Activated naive CD8-positive, alpha-beta T cell (primary cell): ENCODE results near the gene SYT17.

Source experiments
- H3K27ac Mint-ChIP-seq: one replicate; pipeline ENCODE4 v1.8.0; 2021; ENCODE audit warnings: mixed read lengths
- H3K27me3 Mint-ChIP-seq: one replicate; pipeline ENCODE4 v1.8.0; 2021; ENCODE audit warnings: mixed read lengths
- H3K36me3 Mint-ChIP-seq: one replicate; pipeline ENCODE4 v1.8.0; 2021; ENCODE audit warnings: mixed read lengths
- H3K4me1 Mint-ChIP-seq: one replicate; pipeline ENCODE4 v1.8.0; 2021; ENCODE audit warnings: low read depth, mixed read lengths
- H3K4me3 Mint-ChIP-seq: one replicate; pipeline ENCODE4 v1.8.0; 2021; ENCODE audit warnings: mild to moderate bottlenecking, mixed read lengths
- H3K9me3 Mint-ChIP-seq: one replicate; pipeline ENCODE4 v1.8.0; 2021; ENCODE audit warnings: low read depth, mixed read lengths

Gene SYT17

GRCh38 chr16:19133600-19133999, 34.4 kb upstream of the SYT17 start:
- H3K4me1 Mint-ChIP-seq = peaks cover 14% of the 10 kb centered on the region
- H3K27ac Mint-ChIP-seq = no peak overlapping the region
- no peak overlapping the region for H3K4me3 Mint-ChIP-seq
- no peaks in the 10 kb centered on the region for H3K9me3 Mint-ChIP-seq
- H3K36me3 Mint-ChIP-seq = no peaks in the 10 kb centered on the region
- H3K27me3 Mint-ChIP-seq = peaks cover 1% of the 10 kb centered on the region

GRCh38 chr16:19135201-19135842, 32.7 kb upstream of the SYT17 start:
- Mint-ChIP-seq H3K36me3 (no peaks in the 10 kb centered on the region), H3K27me3 (peaks cover 3% of the 10 kb centered on the region), H3K4me1 (peaks cover 11% of the 10 kb centered on the region)

GRCh38 chr16:19135896-19136438, 32.1 kb upstream of the SYT17 start:
- no peaks in the 10 kb centered on the region for H3K36me3 Mint-ChIP-seq
- H3K4me3 Mint-ChIP-seq = no peak overlapping the region
- H3K9me3 Mint-ChIP-seq = no peaks in the 10 kb centered on the region
- peaks cover 7% of the 10 kb centered on the region for H3K27me3 Mint-ChIP-seq
- no peak overlapping the region for H3K27ac Mint-ChIP-seq
- peaks cover 5% of the 10 kb centered on the region for H3K4me1 Mint-ChIP-seq

More at GRCh38 chr16:19135201-19135842, 32.7 kb upstream of the SYT17 start:
- Mint-ChIP-seq H3K9me3 (no peaks in the 10 kb centered on the region), H3K4me3 (no peak overlapping the region), H3K27ac (no peak overlapping the region)

GRCh38 chr16:19136549-19137196, 31.4 kb upstream of the SYT17 start:
- no peak overlapping the region for H3K27ac Mint-ChIP-seq
- peaks cover 9% of the 10 kb centered on the region for H3K27me3 Mint-ChIP-seq
- H3K4me1 Mint-ChIP-seq = no peaks in the 10 kb centered on the region
- H3K4me3 Mint-ChIP-seq = no peak overlapping the region
- no peaks in the 10 kb centered on the region for H3K36me3 Mint-ChIP-seq
- no peaks in the 10 kb centered on the region for H3K9me3 Mint-ChIP-seq

DNA sequence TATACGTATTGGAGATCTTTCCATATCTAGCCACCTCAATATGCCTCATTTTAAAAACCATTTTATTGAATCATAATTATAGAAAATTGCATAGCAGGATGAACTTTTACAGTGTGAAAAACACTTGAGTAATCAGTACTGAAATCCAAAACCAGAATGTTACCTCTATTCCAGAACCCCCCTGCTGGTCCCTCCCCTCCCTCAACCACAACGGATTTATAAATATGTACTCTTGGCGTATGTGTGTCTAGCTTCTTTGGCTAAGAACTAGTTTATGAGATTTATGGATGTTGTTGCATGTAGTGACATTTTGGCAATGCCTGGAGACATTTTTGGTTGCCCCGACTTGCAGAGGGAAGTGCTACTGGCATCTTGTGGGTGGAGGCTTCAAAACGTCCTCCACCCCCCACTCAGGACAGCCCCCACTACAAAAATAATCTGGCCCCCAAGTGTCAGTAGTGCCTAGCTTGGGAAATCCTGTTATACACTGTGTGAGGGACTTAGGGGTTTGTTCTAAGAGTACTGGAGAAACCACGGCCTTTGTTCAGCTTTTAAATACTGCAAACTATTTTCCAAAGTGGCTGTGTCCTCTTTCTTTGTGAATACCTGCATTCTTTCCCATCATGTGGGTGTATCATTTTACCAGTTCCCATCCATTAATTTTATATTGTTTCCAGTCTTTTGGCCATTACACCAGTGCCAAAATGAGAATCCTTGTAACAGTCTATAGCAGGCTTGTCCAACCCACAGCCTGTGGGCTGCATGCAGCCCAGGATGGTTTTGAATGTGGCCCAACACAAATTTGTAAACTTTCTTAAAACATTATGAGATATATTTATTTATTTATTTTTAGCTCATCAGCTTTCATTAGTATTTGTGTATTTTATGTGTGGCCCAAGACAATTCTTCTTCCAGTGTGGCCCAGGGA, 30.6 kb upstream of the SYT17 start:
- H3K27ac Mint-ChIP-seq = no peak overlapping the region
- no peak overlapping the region for H3K4me3 Mint-ChIP-seq
- H3K9me3 Mint-ChIP-seq = no peaks in the 10 kb centered on the region
- H3K36me3 Mint-ChIP-seq = no peaks in the 10 kb centered on the region
- peaks cover 9% of the 10 kb centered on the region for H3K27me3 Mint-ChIP-seq
- H3K4me1 Mint-ChIP-seq = no peaks in the 10 kb centered on the region

GRCh38 chr16:19138601-19139000, 29.4 kb upstream of the SYT17 start:
- Mint-ChIP-seq H3K36me3 (no peaks in the 10 kb centered on the region), H3K9me3 (no peaks in the 10 kb centered on the region), H3K27me3 (peaks cover 9% of the 10 kb centered on the region), H3K27ac (no peak overlapping the region), H3K4me1 (no peaks in the 10 kb centered on the region), H3K4me3 (no peak overlapping the region)

- H3K27me3 Mint-ChIP-seq = peaks cover 9% of the 10 kb centered on the region
- H3K9me3 Mint-ChIP-seq = no peaks in the 10 kb centered on the region
- no peaks in the 10 kb centered on the region for H3K4me1 Mint-ChIP-seq
- H3K27ac Mint-ChIP-seq = no peak overlapping the region
- no peaks in the 10 kb centered on the region for H3K36me3 Mint-ChIP-seq
- H3K4me3 Mint-ChIP-seq = no peak overlapping the region
Measured at GRCh38 chr16:19139436-19140091, 28.5 kb upstream of the SYT17 start.

GRCh38 chr16:19140396-19140795, 27.6 kb upstream of the SYT17 start:
- Mint-ChIP-seq H3K4me3 (no peak overlapping the region), H3K36me3 (no peaks in the 10 kb centered on the region), H3K4me1 (no peaks in the 10 kb centered on the region), H3K27ac (no peak overlapping the region), H3K27me3 (peaks cover 9% of the 10 kb centered on the region), H3K9me3 (no peaks in the 10 kb centered on the region)

DNA sequence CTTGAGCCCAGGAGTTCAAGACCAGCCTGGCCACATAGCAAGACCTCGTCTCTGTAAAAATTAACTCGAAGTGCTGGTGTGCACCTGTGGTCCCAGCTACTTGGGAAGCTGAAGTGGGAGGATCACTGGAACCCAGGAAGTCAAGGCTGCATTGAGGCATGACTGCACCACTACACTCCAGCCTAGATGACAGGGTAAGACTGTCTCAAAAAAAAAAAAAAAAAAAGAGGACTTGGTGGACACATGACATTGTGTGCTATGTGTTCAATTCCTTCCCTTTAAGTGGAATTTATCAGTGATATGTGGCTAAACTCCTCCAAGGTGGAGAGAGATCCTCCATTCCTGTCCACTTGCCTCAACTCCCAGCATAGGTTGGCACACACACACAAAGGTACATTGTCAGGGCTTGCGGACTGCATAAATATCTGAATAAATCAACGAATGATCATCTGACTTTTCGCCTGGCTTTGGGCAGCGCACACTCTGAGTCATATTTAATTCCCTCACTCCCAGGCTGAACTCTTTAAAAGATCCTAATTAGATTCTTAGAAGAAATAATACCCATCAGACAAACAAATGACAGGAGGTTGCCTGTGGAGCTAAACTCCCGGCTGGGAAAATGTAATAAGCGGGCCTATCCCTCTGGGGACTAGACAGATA, 25.0 kb upstream of the SYT17 start:
- Mint-ChIP-seq H3K27me3 (peaks cover 11% of the 10 kb centered on the region), H3K27ac (no peak overlapping the region), H3K4me1 (no peaks in the 10 kb centered on the region), H3K36me3 (no peaks in the 10 kb centered on the region), H3K9me3 (peaks cover under 1% of the 10 kb centered on the region), H3K4me3 (no peak overlapping the region)

- no peaks in the 10 kb centered on the region for H3K36me3 Mint-ChIP-seq
- H3K4me1 Mint-ChIP-seq = no peaks in the 10 kb centered on the region
- H3K4me3 Mint-ChIP-seq = no peak overlapping the region
- H3K27me3 Mint-ChIP-seq = peaks cover 14% of the 10 kb centered on the region
- H3K9me3 Mint-ChIP-seq = peaks cover 6% of the 10 kb centered on the region
- H3K27ac Mint-ChIP-seq = no peak overlapping the region
Measured at GRCh38 chr16:19143599-19143956, 24.5 kb upstream of the SYT17 start.

GRCh38 chr16:19145010-19145409, 23.0 kb upstream of the SYT17 start:
- H3K4me1 Mint-ChIP-seq = no peaks in the 10 kb centered on the region
- H3K27ac Mint-ChIP-seq = no peak overlapping the region
- no peak overlapping the region for H3K4me3 Mint-ChIP-seq
- peaks cover 16% of the 10 kb centered on the region for H3K27me3 Mint-ChIP-seq
- no peaks in the 10 kb centered on the region for H3K36me3 Mint-ChIP-seq
- peaks cover 8% of the 10 kb centered on the region for H3K9me3 Mint-ChIP-seq

GRCh38 chr16:19147126-19147525, 20.9 kb upstream of the SYT17 start:
- Mint-ChIP-seq H3K27me3 (peaks cover 11% of the 10 kb centered on the region), H3K36me3 (no peaks in the 10 kb centered on the region), H3K4me1 (no peaks in the 10 kb centered on the region), H3K4me3 (no peak overlapping the region), H3K27ac (no peak overlapping the region), H3K9me3 (peaks cover 8% of the 10 kb centered on the region)

DNA sequence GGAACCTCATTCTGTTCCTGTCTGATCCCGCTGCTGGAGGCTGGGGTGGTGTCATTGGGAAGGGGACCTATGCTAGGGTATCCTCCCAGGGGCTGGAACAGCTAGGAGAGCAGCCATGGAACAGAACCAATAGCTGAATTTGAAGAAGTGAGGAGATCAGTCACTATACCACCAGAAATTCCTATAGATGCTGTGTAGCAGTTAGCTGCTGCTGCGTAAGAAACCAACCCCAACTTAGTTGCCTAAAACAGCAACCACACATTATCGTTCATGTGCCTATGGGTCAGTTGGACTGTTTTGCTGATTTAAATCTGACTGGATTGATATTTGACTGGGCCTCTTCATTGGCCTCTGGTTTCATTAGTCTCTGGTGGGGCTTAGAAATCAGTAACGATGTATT, 20.4 kb upstream of the SYT17 start:
- Mint-ChIP-seq H3K4me1 (no peaks in the 10 kb centered on the region), H3K27me3 (peaks cover 11% of the 10 kb centered on the region), H3K4me3 (no peak overlapping the region), H3K9me3 (peaks cover 8% of the 10 kb centered on the region), H3K36me3 (no peaks in the 10 kb centered on the region), H3K27ac (no peak overlapping the region)

GRCh38 chr16:19148189-19148588, 19.9 kb upstream of the SYT17 start:
- peaks cover 11% of the 10 kb centered on the region for H3K27me3 Mint-ChIP-seq
- no peaks in the 10 kb centered on the region for H3K4me1 Mint-ChIP-seq
- H3K9me3 Mint-ChIP-seq = peaks cover 8% of the 10 kb centered on the region
- H3K4me3 Mint-ChIP-seq = no peak overlapping the region
- H3K27ac Mint-ChIP-seq = no peak overlapping the region
- no peaks in the 10 kb centered on the region for H3K36me3 Mint-ChIP-seq
